C4-2B (cell line): Measurements from ENCODE around the gene MAN2B2.

Experiments used
- ZFX ChIP-seq: fragments of 450-650 bp; IDR thresholded peaks from 2 replicates; pipeline ENCODE4 v1.6.1; 2017
- TF ChIP-seq, protein P1 (sequence below): fragments of 450-650 bp; conservative IDR thresholded peaks from 2 replicates; pipeline ENCODE4 v1.5.1; 2017; ENCODE audit warnings: mild to moderate bottlenecking

- TF ChIP-seq, protein P1, sequence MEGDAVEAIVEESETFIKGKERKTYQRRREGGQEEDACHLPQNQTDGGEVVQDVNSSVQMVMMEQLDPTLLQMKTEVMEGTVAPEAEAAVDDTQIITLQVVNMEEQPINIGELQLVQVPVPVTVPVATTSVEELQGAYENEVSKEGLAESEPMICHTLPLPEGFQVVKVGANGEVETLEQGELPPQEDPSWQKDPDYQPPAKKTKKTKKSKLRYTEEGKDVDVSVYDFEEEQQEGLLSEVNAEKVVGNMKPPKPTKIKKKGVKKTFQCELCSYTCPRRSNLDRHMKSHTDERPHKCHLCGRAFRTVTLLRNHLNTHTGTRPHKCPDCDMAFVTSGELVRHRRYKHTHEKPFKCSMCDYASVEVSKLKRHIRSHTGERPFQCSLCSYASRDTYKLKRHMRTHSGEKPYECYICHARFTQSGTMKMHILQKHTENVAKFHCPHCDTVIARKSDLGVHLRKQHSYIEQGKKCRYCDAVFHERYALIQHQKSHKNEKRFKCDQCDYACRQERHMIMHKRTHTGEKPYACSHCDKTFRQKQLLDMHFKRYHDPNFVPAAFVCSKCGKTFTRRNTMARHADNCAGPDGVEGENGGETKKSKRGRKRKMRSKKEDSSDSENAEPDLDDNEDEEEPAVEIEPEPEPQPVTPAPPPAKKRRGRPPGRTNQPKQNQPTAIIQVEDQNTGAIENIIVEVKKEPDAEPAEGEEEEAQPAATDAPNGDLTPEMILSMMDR, result no peak
- TF ChIP-seq ZFX, result no peak
Observed at GRCh38 chr4:6620891-6621555, 46.0 kb downstream of the MAN2B2 start.
